ENCODE data around the gene TCEA2.

Gene TCEA2

DNA sequence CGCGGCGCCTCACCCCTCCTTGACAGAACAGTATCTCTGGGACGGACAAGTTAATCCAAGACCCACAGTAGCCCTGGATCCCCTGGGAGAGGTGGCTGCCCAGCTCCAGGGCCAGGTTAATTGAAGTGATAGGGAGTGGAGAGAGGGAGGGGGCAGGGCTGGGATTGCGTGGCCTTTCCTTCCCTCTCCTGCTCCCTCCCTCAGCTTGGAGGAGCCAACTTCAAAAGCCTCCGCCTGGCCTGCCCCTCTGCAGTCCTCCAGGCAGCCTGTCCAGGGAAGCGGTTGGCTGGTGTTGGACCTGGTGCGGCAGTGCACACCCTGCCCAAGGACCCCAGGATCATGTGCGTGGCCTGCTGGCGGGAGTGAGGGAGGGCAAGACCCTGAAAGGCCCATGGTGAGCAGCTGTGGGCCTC is 27.1 kb upstream of the TCEA2 start, which contains the start of gene C20orf204:
C20orf204 (plus strand) TSS at position 250 of the 413 bp plus-strand sequence; CDS start at position 392, 142 bp downstream.
- DNase-seq (ENCODE audit: low read depth in 2 of 2) = no peak

DNA sequence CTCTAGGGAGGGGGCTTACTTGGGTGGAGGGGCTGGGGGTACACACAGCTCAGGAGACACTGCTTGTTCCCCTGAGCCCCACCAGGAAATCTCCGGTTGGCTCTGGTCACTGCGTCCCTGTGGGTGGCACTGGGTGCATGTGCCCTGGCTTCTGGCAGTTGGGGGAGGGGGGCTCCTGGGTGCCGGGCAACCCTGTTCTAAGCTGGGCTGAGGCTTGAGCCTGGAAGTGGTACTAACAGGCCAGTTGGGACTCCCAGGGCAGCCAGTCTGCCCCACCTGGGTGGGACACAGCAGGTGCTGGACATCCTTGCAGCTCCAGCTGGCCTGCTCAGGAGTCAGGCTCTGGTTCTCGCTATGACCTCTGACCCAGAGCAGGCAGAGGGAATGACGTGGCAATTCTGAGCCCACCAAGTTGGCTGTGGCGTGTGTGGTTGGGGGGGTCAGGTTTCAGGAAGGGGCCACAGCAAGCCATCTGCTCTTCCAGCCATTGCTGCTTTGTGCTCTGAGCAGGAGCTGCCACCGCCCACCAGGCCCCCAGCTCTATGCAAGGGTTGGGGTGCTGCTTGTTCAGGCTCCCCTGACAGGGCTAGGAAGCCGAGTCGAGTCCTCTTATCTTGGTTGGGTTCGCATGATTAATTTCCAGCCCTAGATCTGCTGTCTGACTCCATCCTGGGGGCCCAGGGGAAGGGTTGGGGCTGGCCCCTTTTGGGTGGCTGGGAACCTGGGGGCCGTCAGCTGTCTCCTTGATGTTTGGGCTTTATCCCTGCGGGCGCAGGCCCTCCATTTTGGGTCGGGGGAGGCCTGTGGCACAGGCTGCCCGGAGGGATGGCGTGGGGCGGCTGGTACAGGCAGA is 26.4 kb upstream of the TCEA2 start:
- no peak for DNase-seq (ENCODE audit: low read depth in 2 of 2)

DNA sequence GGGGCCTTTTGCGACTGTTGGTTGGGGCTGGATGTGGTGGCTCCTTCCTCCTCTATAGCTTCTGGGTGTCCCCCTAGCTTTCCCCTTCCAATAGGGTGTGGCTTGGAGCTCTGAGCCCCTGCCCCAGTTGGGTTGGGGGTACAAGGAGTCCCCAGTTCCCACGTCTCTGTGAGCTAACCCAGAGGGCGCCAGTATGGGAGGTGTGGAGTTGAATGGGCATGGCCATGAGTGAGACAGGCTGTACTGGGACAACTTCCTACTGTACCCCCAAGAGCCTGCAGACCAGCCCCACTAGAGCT is 25.9 kb upstream of the TCEA2 start:
- no peak for DNase-seq (ENCODE audit: low read depth in 2 of 2)

DNA sequence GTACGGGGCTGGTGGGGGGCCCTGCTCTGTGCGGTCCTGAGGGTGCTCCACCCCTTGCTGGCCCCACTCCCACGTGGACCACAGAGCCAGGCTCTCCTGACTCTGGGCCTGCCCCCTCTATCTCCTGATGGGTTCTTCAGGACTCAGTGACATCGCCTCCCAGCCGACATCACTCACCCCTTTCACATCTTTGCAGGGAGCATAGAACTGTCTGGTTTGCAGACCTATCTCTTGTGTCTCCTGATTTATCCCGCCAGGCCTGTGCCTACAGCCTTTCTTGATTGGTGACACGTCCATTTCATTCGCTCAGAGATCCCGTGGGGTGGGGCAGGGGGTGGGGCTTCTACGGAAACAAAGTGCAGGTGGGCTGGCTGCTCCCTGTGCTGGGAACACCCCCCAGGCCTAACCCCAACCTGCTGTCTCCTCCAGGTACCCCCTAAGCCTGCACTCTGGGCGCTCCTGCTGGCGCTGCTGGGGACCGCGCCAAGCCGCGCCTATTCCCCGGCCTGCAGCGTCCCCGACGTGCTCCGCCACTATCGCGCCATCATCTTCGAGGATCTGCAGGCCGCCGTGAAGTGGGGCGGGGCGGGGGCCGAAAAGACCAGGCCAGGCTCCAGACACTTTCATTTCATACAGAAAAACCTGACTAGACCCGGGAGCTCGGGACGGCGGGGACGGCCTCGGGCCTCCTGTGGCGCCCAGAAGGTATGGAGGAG is 25.3 kb upstream of the TCEA2 start:
- DNase-seq (ENCODE audit: low read depth in 2 of 2) = no peak

DNA sequence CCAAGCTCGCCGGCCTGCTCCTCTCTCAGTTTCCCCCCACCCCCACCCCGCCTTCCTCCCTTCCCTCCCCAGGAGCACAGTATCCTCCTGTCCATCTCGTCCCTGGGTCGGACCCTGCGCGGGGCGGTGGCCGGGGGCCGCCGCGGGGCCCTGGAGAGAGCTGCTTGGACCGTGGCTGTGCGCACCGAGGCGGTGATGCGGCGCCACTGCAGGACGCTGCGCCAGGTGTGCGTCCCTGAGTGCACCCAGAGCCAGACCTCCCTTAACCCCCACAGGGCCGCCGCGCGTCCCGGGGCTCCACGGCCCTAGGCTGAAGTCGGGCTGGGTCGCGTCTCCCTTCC is 24.8 kb upstream of the TCEA2 start:
- no peak for DNase-seq (ENCODE audit: low read depth in 2 of 2)

DNA sequence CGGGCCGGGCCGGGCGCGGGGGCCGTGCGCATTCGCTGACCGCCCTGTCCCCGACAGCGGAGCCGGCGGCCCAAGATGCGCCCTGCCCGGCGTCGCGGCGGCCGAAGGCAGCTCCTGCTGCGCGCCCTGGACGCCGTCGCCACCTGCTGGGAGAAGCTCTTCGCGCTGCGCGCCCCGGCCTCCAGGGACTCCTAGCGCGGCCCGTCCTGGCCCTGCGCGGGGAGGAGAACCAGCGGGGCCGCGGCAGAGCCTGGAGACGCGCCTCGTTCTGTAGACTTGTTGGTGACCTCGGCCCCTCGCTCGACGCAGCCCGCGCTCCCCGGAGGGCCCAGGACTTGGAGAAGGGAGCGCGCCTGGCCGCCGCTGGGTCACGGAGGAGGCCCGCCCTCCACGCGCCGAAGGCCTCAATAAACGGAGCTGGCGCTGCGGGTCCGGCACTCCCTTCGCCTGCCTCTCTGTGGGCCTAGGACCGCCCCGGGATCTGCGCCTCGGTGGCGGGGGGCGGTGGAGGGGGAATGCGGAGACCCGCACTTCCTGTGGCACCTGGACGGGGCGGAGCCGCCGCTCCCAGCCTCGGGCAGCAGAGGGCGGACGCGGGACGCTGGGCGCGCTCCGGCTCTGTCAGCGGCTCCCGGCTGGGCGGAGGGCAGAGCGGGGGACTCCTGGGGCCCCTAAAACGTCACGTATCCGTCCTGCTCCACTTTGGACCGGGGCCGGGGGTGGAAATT is 24.3 kb upstream of the TCEA2 start:
- peak; percentile 54 to 71 for DNase-seq (ENCODE audit: low read depth in 2 of 2)

DNA sequence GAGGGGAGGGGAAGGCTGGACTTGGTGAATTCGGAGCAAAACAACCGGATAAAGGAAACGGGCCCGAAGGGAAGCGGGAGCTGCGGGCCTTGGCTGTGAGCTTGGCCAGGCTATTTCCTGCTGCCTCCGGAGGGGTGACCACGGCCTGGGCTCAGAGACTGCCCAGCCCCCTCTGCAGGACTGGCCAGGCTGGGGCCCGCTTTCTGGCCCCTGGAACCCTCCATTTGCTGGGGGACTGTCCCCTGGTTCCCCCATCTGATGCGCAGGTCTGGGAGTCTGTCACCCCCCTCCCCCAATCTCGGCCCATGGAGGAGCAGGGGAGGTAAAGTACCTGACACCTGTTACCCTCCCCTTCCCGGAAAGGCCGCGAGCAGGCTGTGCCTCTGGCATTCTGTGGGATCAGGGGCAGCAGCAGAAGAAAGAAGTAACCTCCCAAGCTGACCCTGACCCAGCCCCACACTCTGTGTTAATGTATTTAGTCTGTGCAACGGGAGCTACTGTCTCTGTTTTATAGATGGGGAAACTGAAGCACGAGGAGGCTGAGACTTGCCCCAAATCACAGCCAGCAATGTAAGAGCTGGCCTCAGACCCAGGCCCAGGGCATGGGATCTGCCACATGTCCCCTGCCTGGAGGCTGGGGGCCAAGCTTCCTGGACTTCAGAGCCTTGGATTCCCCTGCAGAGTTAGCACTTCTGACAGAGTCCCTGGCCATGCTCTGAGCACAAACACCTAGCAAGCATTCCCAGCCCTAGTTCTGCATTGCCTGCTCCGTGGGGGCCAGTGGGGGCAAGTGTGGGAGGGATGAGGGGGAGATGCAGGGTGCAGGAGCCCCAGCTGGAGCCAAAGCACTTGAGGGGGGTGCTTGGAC is 23.5 kb upstream of the TCEA2 start:
- no peak for DNase-seq (ENCODE audit: low read depth in 2 of 2)

DNA sequence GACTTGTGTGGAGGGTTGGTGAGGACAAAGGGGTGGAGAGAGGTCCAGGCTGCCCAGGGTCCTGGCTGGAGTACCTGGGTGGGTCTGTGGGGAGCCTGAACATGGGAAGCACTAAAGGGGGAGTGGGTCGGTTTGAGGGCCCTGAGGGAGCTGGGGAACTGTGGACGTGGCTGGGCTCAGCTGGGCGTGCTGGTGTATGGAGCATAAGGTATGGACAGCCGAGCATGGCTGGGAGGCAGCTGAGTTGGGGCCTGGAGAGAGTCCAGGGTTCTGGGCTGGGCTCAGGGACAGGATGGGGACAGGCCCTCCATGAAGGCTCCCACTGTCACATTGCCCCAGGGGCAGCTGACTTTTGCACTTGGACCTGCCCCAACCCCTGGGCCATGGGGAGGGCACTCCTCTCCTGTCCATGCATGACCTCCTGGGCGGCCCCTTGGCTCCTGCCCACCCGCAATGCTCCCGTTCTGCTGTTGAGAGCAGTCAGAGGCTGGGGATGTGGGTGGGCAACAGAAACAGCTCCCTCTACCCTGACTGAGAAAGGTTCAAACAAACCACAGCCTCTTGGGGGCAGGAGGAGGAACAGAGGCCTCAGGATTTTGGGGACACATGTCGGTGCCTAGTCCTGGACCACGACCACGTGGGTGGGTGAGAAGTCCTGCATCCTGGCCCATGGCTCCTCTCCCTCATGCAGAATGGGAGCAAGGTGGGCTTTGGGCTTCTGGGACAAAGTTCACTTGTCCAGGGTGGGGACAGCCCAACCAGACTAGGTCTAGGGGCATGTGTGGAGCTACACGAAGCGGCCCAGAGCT is 22.6 kb upstream of the TCEA2 start:
- DNase-seq (ENCODE audit: low read depth in 2 of 2) = no peak

DNA sequence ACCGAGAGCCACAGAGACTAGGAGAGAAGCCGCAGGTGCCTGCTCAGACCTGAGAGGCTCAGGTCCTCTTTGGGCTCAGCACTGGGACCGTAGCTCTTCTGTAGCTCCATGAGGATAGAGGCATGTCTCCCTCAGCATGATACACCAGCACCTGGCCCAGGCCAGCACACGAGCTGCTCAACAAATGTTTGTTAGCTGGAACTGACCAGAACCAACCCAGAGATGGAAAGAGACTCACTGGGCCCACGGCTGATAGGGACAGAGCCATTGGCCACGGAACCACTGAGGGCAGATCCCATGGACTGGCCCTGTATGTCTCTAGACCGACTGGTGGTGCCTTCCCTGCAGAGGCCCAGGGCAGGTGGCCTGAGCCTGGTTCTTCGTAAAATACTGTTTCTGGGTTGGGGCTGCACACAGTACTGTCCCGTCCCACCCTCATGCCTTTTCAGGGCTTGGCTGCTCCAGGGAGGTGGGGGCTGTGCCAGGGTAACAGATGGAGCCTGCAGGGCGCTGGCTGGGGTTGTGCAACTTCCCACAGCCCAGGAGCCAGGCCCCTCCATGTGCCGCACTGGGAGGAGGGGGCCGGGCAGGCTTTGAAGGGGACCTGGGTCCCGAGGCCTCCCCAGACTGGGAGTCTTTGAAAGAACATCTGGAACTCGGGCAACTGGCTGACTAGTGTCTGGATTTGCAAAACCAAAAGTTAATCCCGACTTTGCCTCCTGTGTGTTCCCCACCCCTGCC is 21.8 kb upstream of the TCEA2 start:
- no peak for DNase-seq (ENCODE audit: low read depth in 2 of 2)

DNA sequence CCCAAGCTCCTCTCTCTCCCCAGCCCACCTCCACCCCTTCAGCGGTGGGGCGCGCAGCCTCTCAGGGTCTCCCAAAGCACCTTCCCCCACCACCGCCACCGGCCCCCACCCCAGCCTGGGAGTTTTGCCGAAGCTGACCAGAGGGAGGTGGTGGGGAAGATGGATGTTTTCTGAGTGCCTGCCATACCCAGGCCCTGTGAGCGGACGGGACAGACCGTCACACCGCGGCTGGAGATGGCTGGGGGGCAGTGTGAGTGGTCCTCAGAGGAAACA is 21.3 kb upstream of the TCEA2 start:
- DNase-seq (ENCODE audit: low read depth in 2 of 2) = no peak

DNA sequence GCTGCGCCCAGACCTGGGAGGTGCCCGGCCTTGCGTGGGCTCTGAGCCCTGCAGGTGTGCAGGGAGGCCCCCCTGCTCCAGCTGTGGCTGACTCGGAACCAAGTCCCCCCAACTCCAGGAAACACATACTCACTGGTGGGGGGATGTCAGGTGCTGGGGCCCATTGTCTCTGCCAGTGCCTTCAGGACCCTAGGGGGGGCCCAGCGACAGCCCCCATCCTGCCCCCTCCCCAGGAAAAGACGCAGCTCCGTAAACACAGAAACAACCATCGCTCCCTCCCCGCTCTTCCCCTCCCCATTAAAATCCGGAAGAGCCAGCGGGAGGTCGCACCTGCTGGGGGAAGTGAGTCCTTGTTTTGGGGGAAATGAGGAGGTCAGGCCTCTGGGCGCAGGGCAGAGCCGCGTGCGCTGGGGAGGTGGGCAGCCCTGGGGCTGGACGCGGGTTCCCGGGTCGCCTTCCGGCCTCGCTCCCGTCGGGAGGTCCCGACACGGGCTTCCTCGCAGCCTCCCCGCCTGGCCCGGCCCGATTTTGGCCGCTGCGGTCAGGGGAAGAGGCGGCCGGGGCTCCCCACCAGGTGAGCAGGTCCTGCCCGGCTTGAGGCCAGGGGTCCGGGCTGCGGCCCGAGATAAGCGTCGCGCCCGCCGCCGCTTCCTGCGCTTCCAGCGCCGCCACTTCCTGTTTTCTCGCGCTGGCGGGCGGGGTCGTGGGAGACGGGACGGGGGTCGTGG is 20.8 kb upstream of the TCEA2 start:
- no peak for DNase-seq (ENCODE audit: low read depth in 2 of 2)

DNA sequence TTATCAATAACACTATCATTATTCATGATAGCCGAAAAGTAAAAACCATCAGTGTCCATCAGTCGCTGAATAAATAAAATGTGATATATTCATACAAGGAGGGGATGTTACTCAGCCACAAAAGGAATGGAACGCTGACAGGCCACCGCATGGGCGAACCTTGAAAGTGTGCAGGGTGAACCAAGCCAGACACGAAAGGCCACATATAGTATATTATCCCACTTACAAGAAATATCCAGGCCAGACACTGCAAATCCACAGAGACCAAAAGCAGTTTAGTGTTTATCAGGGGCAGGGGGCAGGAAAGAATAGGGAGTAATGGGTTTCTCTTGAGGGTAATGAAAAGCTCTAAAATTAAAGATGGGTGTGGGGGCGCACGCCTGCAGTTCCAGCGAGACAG is 19.2 kb upstream of the TCEA2 start:
- DNase-seq (ENCODE audit: low read depth in 2 of 2) = no peak

DNA sequence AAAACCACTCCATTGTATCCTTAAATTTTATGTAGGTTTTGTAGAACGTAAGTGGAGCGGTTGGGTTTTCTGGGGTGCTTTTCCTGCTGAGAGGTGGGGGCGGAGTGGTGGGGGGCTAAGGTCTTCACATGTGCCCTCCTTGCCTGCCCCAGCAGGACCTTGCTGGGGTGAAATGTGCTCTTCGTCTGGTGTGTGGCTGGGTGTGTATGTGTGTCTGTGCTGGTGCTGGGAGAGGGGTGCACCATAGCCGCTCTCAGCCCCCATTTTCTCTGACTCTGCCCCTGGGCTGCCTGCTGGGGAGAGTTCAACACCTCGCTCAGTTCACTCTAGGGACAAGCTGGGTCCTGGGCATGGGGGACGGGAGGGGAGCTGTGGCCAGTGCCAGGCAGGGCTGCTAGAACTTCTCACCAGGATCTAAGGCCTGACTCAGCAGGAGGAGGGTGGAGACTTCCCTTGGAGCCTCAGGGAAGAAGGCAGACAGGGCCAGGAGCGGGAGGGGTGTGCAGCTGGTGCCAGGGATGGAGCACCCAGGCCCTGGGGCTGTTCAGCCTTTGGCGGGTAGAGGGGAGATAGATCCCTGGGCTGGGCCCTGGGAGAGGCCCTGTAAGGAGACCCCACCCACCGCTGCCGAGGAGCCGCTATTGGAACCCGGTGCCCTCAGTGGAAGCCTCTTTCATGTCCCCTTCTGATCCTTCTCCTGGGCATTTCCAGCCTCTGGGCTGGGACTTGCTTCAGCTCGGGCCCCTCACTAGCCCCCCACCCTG is 18.3 kb upstream of the TCEA2 start:
- DNase-seq (ENCODE audit: low read depth in 2 of 2) = no peak

DNA sequence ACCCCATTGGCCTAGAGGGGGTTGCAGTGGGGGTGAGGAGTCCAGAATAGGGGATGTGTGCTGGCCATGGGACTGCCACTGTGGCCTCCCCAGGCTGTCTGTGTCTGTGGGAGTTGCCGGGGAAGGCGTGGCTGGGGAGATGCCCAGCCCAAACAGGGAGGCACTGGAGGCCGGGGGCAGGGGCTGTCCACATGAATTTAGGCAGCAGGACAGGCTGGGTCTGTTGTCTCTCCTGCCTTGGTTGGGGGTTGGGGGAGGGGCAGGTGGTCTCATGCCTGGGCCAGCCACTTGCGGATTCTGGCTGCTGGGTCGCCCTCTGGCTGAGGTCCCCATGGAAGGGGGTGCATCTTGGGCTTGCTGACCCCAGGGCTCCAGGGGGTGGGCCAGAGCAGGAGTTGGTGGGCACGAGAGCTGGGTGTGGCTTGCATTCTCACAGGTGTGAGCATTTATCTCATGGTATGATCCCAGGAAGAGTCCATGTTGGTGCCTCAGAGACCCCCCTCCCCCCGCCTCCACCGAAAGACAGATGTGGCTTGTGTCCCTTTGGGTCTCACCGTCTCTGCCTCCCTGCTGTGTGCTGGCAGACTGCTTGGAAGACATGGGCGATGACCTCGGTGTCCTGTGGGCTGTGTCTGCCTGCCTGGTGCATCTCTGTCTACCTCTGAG is 17.5 kb upstream of the TCEA2 start:
- DNase-seq (ENCODE audit: low read depth in 2 of 2) = no peak

DNA sequence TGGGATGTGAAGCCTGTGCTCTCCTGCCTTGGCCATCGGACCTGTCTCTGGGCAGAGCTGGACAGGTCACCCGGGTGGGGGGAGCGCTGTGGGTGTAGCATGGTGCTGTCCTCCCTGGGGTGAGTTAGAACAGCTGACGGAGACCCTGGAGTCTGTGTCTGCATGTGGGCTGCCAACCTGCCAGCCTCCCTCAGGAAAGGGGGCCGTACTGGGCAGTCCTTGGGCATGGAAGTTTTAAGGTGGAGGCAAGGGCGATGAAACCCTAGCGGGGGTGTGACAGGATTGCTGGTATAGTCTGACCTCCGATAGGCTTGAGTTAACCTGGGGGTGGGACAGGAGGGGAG is 16.0 kb upstream of the TCEA2 start:
- DNase-seq (ENCODE audit: low read depth in 2 of 2) = no peak

DNA sequence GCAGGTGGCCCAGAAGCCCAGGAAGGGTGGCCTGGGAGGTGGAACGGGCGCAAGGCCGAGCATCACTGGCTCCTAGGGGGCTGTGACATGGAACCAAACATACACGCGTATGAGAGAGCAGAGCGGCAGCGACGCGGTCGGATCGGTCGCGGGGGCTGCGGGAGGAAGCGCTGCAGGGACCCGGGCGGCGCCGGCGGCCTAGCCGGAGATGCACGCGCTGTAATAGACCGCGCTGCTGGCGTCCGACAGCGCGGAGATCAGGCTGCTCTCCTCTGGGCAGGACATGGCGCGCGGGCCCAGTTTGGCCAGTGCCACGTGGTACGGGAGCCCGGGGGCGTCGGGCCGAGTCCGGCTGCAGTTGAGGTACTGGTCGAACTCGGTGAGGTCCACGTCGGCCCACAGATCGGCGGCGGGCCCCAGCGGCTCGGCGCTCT is 15.0 kb upstream of the TCEA2 start:
- DNase-seq (ENCODE audit: low read depth in 2 of 2) = no peak

DNA sequence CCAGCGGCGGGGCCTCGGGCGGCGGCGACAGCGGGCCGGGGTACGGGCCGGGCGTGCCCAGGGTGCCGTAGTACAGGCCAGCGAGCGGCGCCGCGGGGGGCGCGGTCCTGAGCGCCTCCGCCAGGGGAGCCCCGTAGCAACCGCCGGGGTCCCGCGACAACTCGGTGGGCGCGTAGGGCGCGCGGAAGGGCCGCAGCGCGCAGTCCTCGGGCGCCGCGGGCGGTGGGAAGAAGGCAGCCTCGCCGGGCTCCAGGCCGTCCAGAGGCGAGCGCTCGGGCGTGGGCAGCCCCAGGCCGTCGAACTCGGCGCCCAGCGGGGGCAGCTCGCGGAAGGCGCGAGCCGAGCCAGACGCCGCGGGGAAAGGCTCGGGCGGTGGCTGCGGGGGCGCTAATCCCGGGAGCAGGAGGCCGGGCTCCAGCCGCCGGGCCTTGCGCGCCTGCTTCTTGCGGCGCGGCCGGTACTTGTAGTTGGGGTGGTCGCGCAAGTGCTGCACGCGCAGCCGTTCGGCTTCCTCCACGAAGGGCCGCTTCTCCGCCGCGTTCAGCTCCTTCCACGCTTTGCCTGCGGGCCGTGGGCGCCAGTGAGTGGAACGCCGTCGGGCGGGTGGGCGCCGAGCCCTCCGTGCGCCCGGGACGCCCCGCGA is 14.5 kb upstream of the TCEA2 start:
- DNase-seq (ENCODE audit: low read depth in 2 of 2) = no peak

All from stimulated activated CD4-positive, alpha-beta T cell treated with anti-CD3 and anti-CD28 coated beads, Interleukin-15, amount 100 ng/mL, for 48 hours (primary cell).